ENCODE measurements around the gene DTX2. TPM values are rescaled to one million over a fixed set of nuclear protein-coding genes. Genes with fewer than 3 reads are reported as not detected.
A peak's percentile ranks its signal among the peaks of the same experiment; 100 is the strongest.
"Not testable (repeated sequence)": the region's sequence is repeated elsewhere in the genome, so short reads cannot be mapped to it uniquely, and the experiment has no call there.

The DTX2 gene
- total and polyA plus RNA-seq, 3 experiments from 2014 or later: 15.7 to 23.4 (median 17.9) TPM

GRCh38 chr7:76487969-76488368 lies 26.5 kb downstream of the DTX2 start:
- not testable (repeated sequence) for H3K27me3 ChIP-seq (ENCODE audit: insufficient read depth, low read length, poor library complexity, severe bottlenecking); H3K4me1 Mint-ChIP-seq; H3K27ac ChIP-seq (ENCODE audit: low read depth, low read length)

GRCh38 chr7:76492139-76492538 lies 30.6 kb downstream of the DTX2 start:
- CTCF ChIA-PET; H3K27me3 Mint-ChIP-seq; H3K9me3 Mint-ChIP-seq; H3K4me1 ChIP-seq (ENCODE audit: insufficient read depth, low read length); H3K36me3 Mint-ChIP-seq; H3K4me3 ChIP-seq (ENCODE audit: low read length); H3K4me3 Mint-ChIP-seq; H3K27ac ChIP-seq (ENCODE audit: low read depth, low read length); H3K27me3 ChIP-seq (ENCODE audit: insufficient read depth, low read length, poor library complexity, severe bottlenecking); H3K27ac Mint-ChIP-seq; H3K36me3 ChIP-seq (ENCODE audit: insufficient read depth, low read length); H3K4me1 Mint-ChIP-seq; POLR2A ChIA-PET; H3K9me3 ChIP-seq (ENCODE audit: low read length): not testable (repeated sequence)
- peak in 1 of 5 donors; percentile 21 for DNase-seq

More at GRCh38 chr7:76487969-76488368, 26.5 kb downstream of the DTX2 start:
- CTCF ChIA-PET; H3K36me3 Mint-ChIP-seq; H3K27ac Mint-ChIP-seq; H3K9me3 ChIP-seq (ENCODE audit: low read length); H3K9me3 Mint-ChIP-seq; H3K4me3 Mint-ChIP-seq; H3K4me3 ChIP-seq (ENCODE audit: low read length); H3K4me1 ChIP-seq (ENCODE audit: insufficient read depth, low read length); POLR2A ChIA-PET; H3K36me3 ChIP-seq (ENCODE audit: insufficient read depth, low read length); H3K27me3 Mint-ChIP-seq; DNase-seq: not testable (repeated sequence)

DNA sequence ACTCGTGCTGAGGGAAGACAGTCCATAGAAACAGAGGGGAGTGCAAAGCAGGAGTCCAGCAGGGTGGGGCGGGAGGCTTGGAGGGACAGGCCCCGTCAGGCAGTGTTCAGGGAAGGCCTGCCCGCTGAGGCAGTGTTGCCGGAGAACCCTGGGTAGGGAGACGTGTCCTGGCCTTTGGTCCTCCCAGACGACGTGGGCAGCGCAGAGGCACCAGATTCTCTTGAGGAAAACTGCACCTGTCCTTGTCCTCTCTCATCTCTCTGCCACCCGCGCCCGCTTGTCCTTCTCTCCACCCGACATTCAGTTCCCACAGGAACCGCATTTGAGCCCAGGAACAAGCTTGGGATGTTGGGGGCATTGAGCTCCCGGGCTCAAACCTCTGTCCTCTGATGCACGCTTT lies 34.2 kb downstream of the DTX2 start:
- DNase-seq: peak in 1 of 5 donors; percentile 30

GRCh38 chr7:76497918-76498582 lies 36.5 kb downstream of the DTX2 start:
- H3K9me3 ChIP-seq (ENCODE audit: low read length); CTCF ChIA-PET; H3K27ac Mint-ChIP-seq; H3K4me3 ChIP-seq (ENCODE audit: low read length); H3K4me1 Mint-ChIP-seq; H3K27me3 Mint-ChIP-seq; H3K4me1 ChIP-seq (ENCODE audit: insufficient read depth, low read length); H3K9me3 Mint-ChIP-seq; H3K27ac ChIP-seq (ENCODE audit: low read depth, low read length); H3K27me3 ChIP-seq (ENCODE audit: insufficient read depth, low read length, poor library complexity, severe bottlenecking); H3K4me3 Mint-ChIP-seq; H3K36me3 ChIP-seq (ENCODE audit: insufficient read depth, low read length); DNase-seq; POLR2A ChIA-PET: not testable (repeated sequence)
- peaks cover 0 to 18% (median 0%) of the 10 kb centered on the region in 3 donors for H3K36me3 Mint-ChIP-seq

More for the DNA sequence above, 34.2 kb downstream of the DTX2 start:
- H3K4me3 Mint-ChIP-seq; H3K27me3 ChIP-seq (ENCODE audit: insufficient read depth, low read length, poor library complexity, severe bottlenecking); H3K4me1 Mint-ChIP-seq; H3K4me3 ChIP-seq (ENCODE audit: low read length); H3K4me1 ChIP-seq (ENCODE audit: insufficient read depth, low read length); CTCF ChIA-PET; H3K9me3 Mint-ChIP-seq; H3K36me3 Mint-ChIP-seq; H3K9me3 ChIP-seq (ENCODE audit: low read length); POLR2A ChIA-PET; H3K27ac ChIP-seq (ENCODE audit: low read depth, low read length); H3K36me3 ChIP-seq (ENCODE audit: insufficient read depth, low read length); H3K27me3 Mint-ChIP-seq; H3K27ac Mint-ChIP-seq: not testable (repeated sequence)

DNA sequence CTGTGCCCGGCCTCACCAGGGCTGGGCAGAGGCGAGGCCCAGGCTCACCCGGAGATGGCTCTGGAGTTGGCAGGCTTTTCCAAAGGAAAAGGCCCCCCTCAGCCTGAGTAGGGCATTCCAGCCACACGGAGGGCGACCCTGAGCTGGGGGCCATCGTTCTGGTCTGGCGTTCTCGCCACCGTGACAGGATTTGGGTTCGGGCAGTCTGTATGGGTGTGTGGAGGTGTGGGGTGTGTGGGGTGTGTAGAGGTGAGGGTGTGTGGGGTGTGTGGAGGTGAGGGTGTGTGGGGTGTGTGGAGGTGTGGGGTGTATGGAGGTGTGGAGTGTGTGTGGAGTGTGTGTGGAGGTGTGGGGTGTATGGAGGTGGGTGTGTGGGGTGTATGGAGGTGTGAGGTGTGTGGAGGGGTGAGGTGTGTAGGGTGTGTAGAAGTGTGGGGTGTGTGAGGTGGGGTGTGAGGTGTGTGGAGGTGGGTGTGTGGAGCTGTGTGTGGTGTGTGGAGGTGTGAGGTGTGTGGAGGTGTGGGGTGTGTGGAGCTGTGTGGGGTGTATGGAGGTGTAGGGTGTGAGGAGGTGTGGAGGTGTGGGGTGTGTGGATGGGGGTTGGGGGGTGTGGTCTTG lies 37.2 kb downstream of the DTX2 start:
- CTCF ChIA-PET: not testable (repeated sequence)

GRCh38 chr7:76499201-76499923 lies 37.9 kb downstream of the DTX2 start:
- H3K4me1 ChIP-seq (ENCODE audit: insufficient read depth, low read length); H3K9me3 Mint-ChIP-seq; H3K4me1 Mint-ChIP-seq; CTCF ChIA-PET; H3K27me3 Mint-ChIP-seq; POLR2A ChIA-PET; H3K36me3 ChIP-seq (ENCODE audit: insufficient read depth, low read length); H3K27me3 ChIP-seq (ENCODE audit: insufficient read depth, low read length, poor library complexity, severe bottlenecking); H3K9me3 ChIP-seq (ENCODE audit: low read length); H3K27ac ChIP-seq (ENCODE audit: low read depth, low read length); H3K4me3 ChIP-seq (ENCODE audit: low read length): not testable (repeated sequence)
- Mint-ChIP-seq H3K27ac (peak overlapping the region in 1 of 8 donors; percentile 71), H3K36me3 (peaks cover 0 to 20% (median 0%) of the 10 kb centered on the region in 3 donors), H3K4me3 (peak overlapping the region in 2 of 7 donors; percentile 12 to 15)
- DNase-seq: peak in 3 of 5 donors; percentile 26 to 37 (median 34)

More for the DNA sequence above, 37.2 kb downstream of the DTX2 start:
- H3K27ac ChIP-seq (ENCODE audit: low read depth, low read length); H3K4me1 ChIP-seq (ENCODE audit: insufficient read depth, low read length); H3K27ac Mint-ChIP-seq; H3K4me1 Mint-ChIP-seq; H3K9me3 Mint-ChIP-seq; POLR2A ChIA-PET; H3K36me3 ChIP-seq (ENCODE audit: insufficient read depth, low read length); H3K4me3 ChIP-seq (ENCODE audit: low read length); H3K27me3 ChIP-seq (ENCODE audit: insufficient read depth, low read length, poor library complexity, severe bottlenecking); H3K4me3 Mint-ChIP-seq; H3K9me3 ChIP-seq (ENCODE audit: low read length); H3K27me3 Mint-ChIP-seq; DNase-seq: not testable (repeated sequence)
- H3K36me3 Mint-ChIP-seq: peaks cover 0 to 20% (median 0%) of the 10 kb centered on the region in 3 donors

- peak in 2 of 5 donors; percentile 24 to 33 for DNase-seq
- H3K4me1 Mint-ChIP-seq; H3K9me3 ChIP-seq (ENCODE audit: low read length); H3K36me3 ChIP-seq (ENCODE audit: insufficient read depth, low read length); H3K4me1 ChIP-seq (ENCODE audit: insufficient read depth, low read length); H3K9me3 Mint-ChIP-seq; H3K27me3 Mint-ChIP-seq; H3K27ac Mint-ChIP-seq; CTCF ChIA-PET; POLR2A ChIA-PET; H3K4me3 ChIP-seq (ENCODE audit: low read length); H3K27me3 ChIP-seq (ENCODE audit: insufficient read depth, low read length, poor library complexity, severe bottlenecking); H3K27ac ChIP-seq (ENCODE audit: low read depth, low read length): not testable (repeated sequence)
- H3K4me3 Mint-ChIP-seq: peak overlapping the region in 2 of 7 donors; percentile 12 to 15
- H3K36me3 Mint-ChIP-seq: peaks cover 0 to 24% (median 0%) of the 10 kb centered on the region in 3 donors
Observed at GRCh38 chr7:76499924-76500241, 38.4 kb downstream of the DTX2 start.

GRCh38 chr7:76502224-76502623 lies 40.7 kb downstream of the DTX2 start:
- H3K27me3 Mint-ChIP-seq; H3K27ac Mint-ChIP-seq; H3K9me3 Mint-ChIP-seq; CTCF ChIA-PET; H3K4me1 ChIP-seq (ENCODE audit: insufficient read depth, low read length); H3K36me3 ChIP-seq (ENCODE audit: insufficient read depth, low read length); H3K27me3 ChIP-seq (ENCODE audit: insufficient read depth, low read length, poor library complexity, severe bottlenecking); H3K4me1 Mint-ChIP-seq; H3K9me3 ChIP-seq (ENCODE audit: low read length); H3K4me3 Mint-ChIP-seq; H3K27ac ChIP-seq (ENCODE audit: low read depth, low read length); H3K4me3 ChIP-seq (ENCODE audit: low read length): not testable (repeated sequence)
- H3K36me3 Mint-ChIP-seq: peaks cover 0 to 36% (median 3%) of the 10 kb centered on the region in 3 donors
- POLR2A ChIA-PET: interaction anchor here (0.7 kb wide), 1 partner anchor 183 kb away, joined by 4 read pairs; no protein-coding TSS in a partner anchor
- peak in 1 of 5 donors; percentile 8 for DNase-seq

Measured in CD8-positive, alpha-beta memory T cell (primary cell).